Measurements from ENCODE around the gene AGAP1. TPM values are rescaled to one million over a fixed set of nuclear protein-coding genes. Genes with fewer than 3 reads are reported as not detected.

Gene AGAP1
- total and polyA plus RNA-seq, 11 donors = 5.9 to 21.6 (median 18.9) TPM

- ATAC-seq (no peak), DNase-seq (no peak)
- Histone ChIP-seq H3K4me3 (no peak overlapping the region), H3K27ac (no peak overlapping the region), H3K27me3 (no peaks in the 10 kb centered on the region), H3K9me3 (no peaks in the 10 kb centered on the region), H3K4me1 (peaks cover 0 to 6% (median 0%) of the 10 kb centered on the region in 12 donors), H3K36me3 (no peaks in the 10 kb centered on the region)
- intact Hi-C loops (cut with DNase I) = no loop called here
- no peak for TF ChIP-seq CTCF (IDR thresholded peaks at IDR 0.05)
- no peak for TF ChIP-seq POLR2A (IDR thresholded peaks at IDR 0.05)
- 88 to 96% (median 95%) methylated on average over 6 of the region's 6 CpGs for WGBS, 4 donors
These were observed 521.3 kb downstream of the AGAP1 start for GRCh38 chr2:236015171-236015570.

GRCh38 chr2:236016496-236016895, 522.7 kb downstream of the AGAP1 start:
- Histone ChIP-seq H3K27ac (no peak overlapping the region), H3K27me3 (no peaks in the 10 kb centered on the region), H3K4me1 (no peaks in the 10 kb centered on the region), H3K36me3 (peaks cover 0 to 4% (median 0%) of the 10 kb centered on the region in 9 donors), H3K9me3 (no peaks in the 10 kb centered on the region), H3K4me3 (no peak overlapping the region)
- intact Hi-C loops (cut with DNase I) = no loop called here
- TF ChIP-seq POLR2A (IDR thresholded peaks at IDR 0.05) = no peak
- no peak for TF ChIP-seq CTCF (IDR thresholded peaks at IDR 0.05)
- no peak for DNase-seq
- 94 to 98% (median 95%) methylated on average over 4 of the region's 4 CpGs for WGBS, 4 donors
- ATAC-seq = no peak

GRCh38 chr2:236017446-236017845, 523.6 kb downstream of the AGAP1 start:
- 71 to 89% (median 80%) methylated on average over 3 of the region's 3 CpGs for WGBS, 4 donors
- Histone ChIP-seq H3K27me3 (no peaks in the 10 kb centered on the region), H3K36me3 (peaks cover 0 to 4% (median 0%) of the 10 kb centered on the region in 9 donors), H3K4me1 (peaks cover 0 to 5% (median 0%) of the 10 kb centered on the region in 12 donors), H3K4me3 (no peak overlapping the region), H3K9me3 (no peaks in the 10 kb centered on the region), H3K27ac (no peak overlapping the region)
- ATAC-seq (no peak), DNase-seq (no peak)
- no peak for TF ChIP-seq POLR2A (IDR thresholded peaks at IDR 0.05)
- TF ChIP-seq CTCF (IDR thresholded peaks at IDR 0.05) = no peak
- intact Hi-C loops (cut with DNase I) = no loop called here

- no peak overlapping the region for H3K4me3 ChIP-seq
- intact Hi-C loops (cut with DNase I) = no loop called here
- ATAC-seq (no peak), DNase-seq (no peak)
- TF ChIP-seq POLR2A (IDR thresholded peaks at IDR 0.05) (no peak), CTCF (IDR thresholded peaks at IDR 0.05) (no peak)
- no peaks in the 10 kb centered on the region for H3K9me3 ChIP-seq
- no peak overlapping the region for H3K27ac ChIP-seq
- no peaks in the 10 kb centered on the region for H3K27me3 ChIP-seq
- H3K4me1 ChIP-seq = peaks cover 0 to 5% (median 0%) of the 10 kb centered on the region in 12 donors
- 96 to 100% (median 98%) methylated on average over 5 to 8 of the region's 8 CpGs for WGBS, 4 donors
- H3K36me3 ChIP-seq = peaks cover 0 to 4% (median 0%) of the 10 kb centered on the region in 9 donors
These were observed 525.6 kb downstream of the AGAP1 start for GRCh38 chr2:236019434-236019833.

Measured in heart left ventricle (tissue), 16 donors.